ENCODE data around the gene PBLD.

- TF ChIP-seq CTCF (IDR thresholded peaks at IDR 0.05) (no peak), POLR2A (IDR thresholded peaks at IDR 0.05) (no peak)
Measured at GRCh38 chr10:68302871-68303270, 29.9 kb downstream of the PBLD start.

All from body of pancreas (tissue), 4 donors.